Activated CD4-positive, alpha-beta T cell treated with anti-CD3 and anti-CD28 coated beads, Interleukin-2, amount 10 ng/mL, durations not matched to agents 24 days and 14 days (primary cell): ENCODE results near the gene SMPX. TPM values are rescaled to one million over a fixed set of nuclear protein-coding genes. Genes with fewer than 3 reads are reported as not detected.

Source experiments
- DNase-seq: peaks from one replicate; pipeline ENCODE4 v3.0.0; 2022
- H3K27ac Mint-ChIP-seq: one replicate; pipeline ENCODE4 v1.8.0; 2022; ENCODE audit warnings: mild to moderate bottlenecking, mixed read lengths
- H3K27me3 Mint-ChIP-seq: one replicate; pipeline ENCODE4 v1.8.0; 2022; ENCODE audit warnings: mixed read lengths
- H3K36me3 Mint-ChIP-seq: one replicate; pipeline ENCODE4 v1.8.0; 2022; ENCODE audit warnings: low read depth, mild to moderate bottlenecking, mixed read lengths
- H3K4me1 Mint-ChIP-seq: one replicate; pipeline ENCODE4 v1.8.0; 2021; ENCODE audit warnings: mixed read lengths
- H3K4me3 Mint-ChIP-seq: one replicate; pipeline ENCODE4 v1.8.0; 2022; ENCODE audit warnings: mild to moderate bottlenecking, moderate library complexity, mixed read lengths
- H3K9me3 Mint-ChIP-seq: one replicate; pipeline ENCODE4 v1.8.0; 2021; ENCODE audit warnings: mixed read lengths
- intact Hi-C: fragments of 100-400 bp; cut with micrococcal nuclease; formaldehyde crosslinking; loops from one replicate; pipeline ENCODE4 v1.15.1; 2023
- total RNA-seq: library from RNA; stranded (reverse); gene quantifications from 2 replicates; pipeline ENCODE4 v1.2.3, GENCODE V29; 2022

Gene SMPX
- total RNA-seq, 1 donor from 2014 or later, result not detected

DNA sequence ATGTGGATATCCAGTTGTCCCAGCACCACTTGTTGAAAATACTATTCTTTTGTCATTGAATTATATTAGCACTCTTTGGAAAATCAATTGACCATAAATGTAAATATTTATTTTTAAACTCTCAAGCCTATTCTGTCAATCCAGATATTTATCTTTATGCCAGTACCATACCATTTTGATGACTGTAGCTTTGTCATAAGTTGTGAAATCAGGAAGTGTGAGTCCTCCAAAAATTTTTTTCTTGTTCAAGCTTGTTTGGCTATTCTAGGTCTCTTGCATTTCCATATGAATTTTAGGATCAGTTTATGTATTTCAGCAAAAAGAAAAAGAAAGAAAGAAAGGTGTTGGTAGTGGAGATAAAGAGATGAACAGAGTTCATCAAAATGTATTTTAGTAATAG lies 8.2 kb upstream of the SMPX start:
- peaks cover 7% of the 10 kb centered on the region for H3K27me3 Mint-ChIP-seq
- H3K36me3 Mint-ChIP-seq, result no peaks in the 10 kb centered on the region
- DNase-seq, result no peak
- H3K27ac Mint-ChIP-seq, result no peak overlapping the region
- intact Hi-C loops, result no loop called here
- H3K4me3 Mint-ChIP-seq, result no peak overlapping the region
- peaks cover under 1% of the 10 kb centered on the region for H3K4me1 Mint-ChIP-seq
- H3K9me3 Mint-ChIP-seq, result peaks cover 3% of the 10 kb centered on the region

DNA sequence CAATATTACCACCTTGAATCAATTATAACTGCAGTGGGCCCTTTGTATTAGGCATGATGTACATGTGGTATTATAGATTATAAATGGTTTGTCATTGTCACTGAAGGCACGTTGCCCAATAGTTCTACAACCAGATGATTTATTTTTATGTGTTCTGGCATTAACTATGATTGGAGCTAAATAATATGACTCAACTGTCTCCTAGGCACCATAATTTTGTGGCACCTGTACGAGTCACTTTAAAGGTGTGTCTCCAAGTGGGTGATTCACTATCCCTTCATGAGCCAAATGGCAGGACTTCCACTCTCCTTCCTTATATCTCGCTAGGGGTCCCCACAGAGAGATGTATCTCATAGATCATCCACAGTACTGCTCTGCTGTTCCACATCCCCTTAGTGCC lies 6.1 kb upstream of the SMPX start:
- Mint-ChIP-seq H3K27me3 (peaks cover 7% of the 10 kb centered on the region), H3K4me1 (no peaks in the 10 kb centered on the region), H3K27ac (no peak overlapping the region), H3K9me3 (peaks cover 3% of the 10 kb centered on the region), H3K36me3 (no peaks in the 10 kb centered on the region), H3K4me3 (no peak overlapping the region)
- DNase-seq, result no peak
- intact Hi-C loops, result no loop called here

DNA sequence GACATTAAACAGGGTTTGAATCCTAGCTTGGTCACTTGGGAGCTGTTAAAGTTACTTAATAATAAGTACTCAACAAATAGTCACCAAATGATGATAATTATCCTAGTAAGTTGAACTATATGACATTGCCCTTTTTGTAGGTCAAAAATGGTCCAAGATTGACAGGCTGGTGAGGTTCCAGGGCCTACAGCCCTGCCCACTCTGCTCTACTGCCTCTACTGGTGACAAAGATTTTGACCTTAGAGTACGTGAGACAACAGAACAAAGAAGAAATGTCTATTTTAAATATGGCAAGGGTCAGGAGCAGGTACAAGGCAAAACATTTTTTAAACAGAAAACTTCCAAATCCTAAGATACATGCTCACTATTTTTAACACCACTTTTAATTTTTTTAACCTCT lies 572 bp upstream of the SMPX start:
- H3K36me3 Mint-ChIP-seq, result no peaks in the 10 kb centered on the region
- H3K27me3 Mint-ChIP-seq, result peaks cover 1% of the 10 kb centered on the region
- no peaks in the 10 kb centered on the region for H3K9me3 Mint-ChIP-seq
- intact Hi-C loops, result no loop called here
- no peak overlapping the region for H3K27ac Mint-ChIP-seq
- DNase-seq, result no peak
- H3K4me1 Mint-ChIP-seq, result no peaks in the 10 kb centered on the region
- no peak overlapping the region for H3K4me3 Mint-ChIP-seq

DNA sequence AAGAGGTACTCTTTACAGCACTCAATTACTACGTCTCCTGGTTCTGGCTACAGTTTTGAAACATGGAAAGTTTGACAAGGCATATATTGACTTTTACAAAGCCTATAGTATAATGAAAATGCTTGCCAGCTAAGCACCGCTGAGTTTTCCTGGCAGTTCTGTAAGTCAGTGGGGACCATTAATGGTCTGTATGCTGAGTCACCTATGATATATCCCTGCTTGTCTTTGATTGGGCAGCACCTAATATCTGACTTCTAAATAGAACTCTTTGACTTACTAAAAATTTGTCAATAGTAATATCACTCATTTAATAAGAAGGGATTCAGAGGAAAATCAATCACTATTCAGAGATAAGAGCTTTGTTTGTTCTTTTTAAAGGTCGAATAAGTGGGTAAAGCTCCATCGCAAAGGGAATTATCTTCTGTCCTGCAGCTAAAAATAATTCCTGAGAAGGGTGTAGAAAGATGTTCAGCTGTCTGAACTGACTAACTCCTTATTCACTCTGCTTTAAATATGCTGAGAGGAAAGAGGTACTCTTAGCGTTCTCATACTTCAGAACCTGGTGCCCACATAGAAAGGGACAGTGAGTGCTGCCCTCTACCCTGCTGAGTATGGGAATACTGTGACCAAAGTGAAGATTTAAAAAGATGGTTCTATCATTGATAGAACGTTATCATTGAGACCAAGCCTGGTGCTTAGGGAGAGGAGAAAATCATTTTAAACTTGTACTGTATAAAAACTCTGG lies 959 bp downstream of the SMPX start:
- no peaks in the 10 kb centered on the region for H3K36me3 Mint-ChIP-seq
- no peaks in the 10 kb centered on the region for H3K4me1 Mint-ChIP-seq
- no peaks in the 10 kb centered on the region for H3K9me3 Mint-ChIP-seq
- no peak overlapping the region for H3K27ac Mint-ChIP-seq
- H3K27me3 Mint-ChIP-seq, result no peaks in the 10 kb centered on the region
- H3K4me3 Mint-ChIP-seq, result no peak overlapping the region
- no peak for DNase-seq
- intact Hi-C loops, result no loop called here

DNA sequence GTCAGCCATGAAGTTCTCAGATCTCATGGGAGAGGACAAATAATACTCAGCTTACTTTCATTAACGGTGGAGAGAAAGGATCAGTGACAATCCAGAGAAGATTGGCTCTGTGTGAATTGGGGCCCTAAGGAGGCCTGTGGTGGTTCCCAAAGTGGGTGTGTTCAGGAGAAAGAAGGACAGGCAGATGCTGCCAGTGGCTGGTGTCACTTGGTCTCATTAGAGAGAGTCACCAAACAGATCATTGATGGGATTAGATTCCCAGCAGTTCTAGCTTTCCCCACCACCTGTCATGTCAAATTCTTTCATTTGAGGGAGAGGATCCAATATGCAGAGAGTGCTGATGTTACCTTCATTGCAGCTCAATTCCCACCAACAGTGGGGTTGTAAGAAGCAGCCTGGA lies 8.0 kb downstream of the SMPX start:
- Mint-ChIP-seq H3K27me3 (peaks cover 19% of the 10 kb centered on the region), H3K27ac (no peak overlapping the region), H3K9me3 (no peaks in the 10 kb centered on the region), H3K4me3 (no peak overlapping the region), H3K36me3 (no peaks in the 10 kb centered on the region), H3K4me1 (no peaks in the 10 kb centered on the region)
- DNase-seq, result no peak
- intact Hi-C loops, result no loop called here

DNA sequence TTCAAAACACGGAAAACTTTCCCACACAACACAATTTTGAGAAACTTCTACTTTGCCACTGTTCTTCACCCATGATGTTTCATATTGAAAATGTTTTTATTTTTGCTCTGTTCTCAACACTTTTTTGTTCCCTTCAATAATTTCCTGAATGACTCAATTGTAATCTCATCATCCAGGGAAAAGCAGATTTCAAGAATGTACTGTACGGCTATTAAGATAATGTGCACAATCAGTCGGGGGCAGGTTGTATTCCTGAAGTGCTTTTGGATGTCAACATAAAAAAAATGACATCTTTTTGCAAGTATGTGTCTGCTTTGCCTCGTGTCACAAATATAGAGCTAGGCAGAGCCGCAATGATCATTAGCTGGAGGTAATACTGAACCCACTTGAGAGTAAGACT lies 9.7 kb downstream of the SMPX start:
- no peaks in the 10 kb centered on the region for H3K9me3 Mint-ChIP-seq
- intact Hi-C loops, result no loop called here
- DNase-seq, result no peak

GRCh38 chrX:21747558-21747957 lies 10.4 kb downstream of the SMPX start:
- intact Hi-C loops, result loop anchor here (2.0 kb wide), 1 partner anchor 1219 kb away; no protein-coding TSS in a partner anchor
- no peak overlapping the region for H3K4me3 Mint-ChIP-seq
- H3K36me3 Mint-ChIP-seq, result no peaks in the 10 kb centered on the region
- H3K4me1 Mint-ChIP-seq, result no peaks in the 10 kb centered on the region
- H3K27ac Mint-ChIP-seq, result no peak overlapping the region
- DNase-seq, result no peak
- H3K27me3 Mint-ChIP-seq, result peaks cover 20% of the 10 kb centered on the region
- no peaks in the 10 kb centered on the region for H3K9me3 Mint-ChIP-seq

More for the DNA sequence above, 9.7 kb downstream of the SMPX start:
- no peaks in the 10 kb centered on the region for H3K36me3 Mint-ChIP-seq
- no peak overlapping the region for H3K27ac Mint-ChIP-seq
- peaks cover 20% of the 10 kb centered on the region for H3K27me3 Mint-ChIP-seq
- no peak overlapping the region for H3K4me3 Mint-ChIP-seq
- no peaks in the 10 kb centered on the region for H3K4me1 Mint-ChIP-seq

DNA sequence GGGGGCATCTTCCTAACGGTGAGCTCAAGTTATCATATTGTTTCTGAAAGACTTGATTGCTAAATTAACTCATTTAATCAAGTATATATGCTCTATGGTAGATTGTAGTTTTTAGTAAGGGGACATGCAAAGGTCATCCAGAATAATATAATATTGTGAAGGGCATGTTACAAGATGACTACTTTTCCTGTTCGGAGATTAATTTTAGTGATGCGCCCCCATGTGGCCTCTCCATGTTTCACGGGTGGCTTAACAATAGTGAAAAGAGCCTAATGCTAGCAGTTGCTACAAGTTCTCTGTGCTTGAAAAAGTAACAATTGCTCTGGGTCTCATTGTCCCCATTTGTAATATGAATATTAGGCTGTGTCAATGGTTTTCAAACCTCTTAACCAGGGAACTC lies 12.2 kb downstream of the SMPX start:
- no peaks in the 10 kb centered on the region for H3K9me3 Mint-ChIP-seq
- H3K27me3 Mint-ChIP-seq, result peaks cover 20% of the 10 kb centered on the region
- peak; percentile 74 for DNase-seq
- H3K36me3 Mint-ChIP-seq, result no peaks in the 10 kb centered on the region
- no peak overlapping the region for H3K27ac Mint-ChIP-seq
- intact Hi-C loops, result loop anchor here (2.0 kb wide), 1 partner anchor 1217 kb away; no protein-coding TSS in a partner anchor
- no peaks in the 10 kb centered on the region for H3K4me1 Mint-ChIP-seq
- H3K4me3 Mint-ChIP-seq, result no peak overlapping the region

DNA sequence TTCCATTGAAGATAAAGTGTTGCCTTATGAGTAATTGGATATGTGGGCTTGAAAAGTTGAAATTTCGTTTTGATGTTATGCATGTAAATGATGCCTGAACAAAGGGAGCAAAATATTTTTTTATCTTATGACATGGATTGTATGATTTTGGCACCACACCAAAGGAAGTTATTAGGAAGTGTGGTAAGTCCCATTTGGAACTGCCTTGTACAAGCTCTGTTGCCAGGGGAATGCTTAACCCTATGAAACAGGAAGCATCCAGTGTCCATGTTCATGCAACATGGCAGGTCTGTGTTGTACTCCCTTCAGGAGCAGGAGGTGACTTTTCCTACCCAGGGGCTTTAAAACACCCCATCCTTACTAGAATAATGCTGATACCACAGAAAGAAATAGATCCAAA lies 13.2 kb downstream of the SMPX start:
- H3K27ac Mint-ChIP-seq, result no peak overlapping the region
- DNase-seq, result no peak
- H3K9me3 Mint-ChIP-seq, result no peaks in the 10 kb centered on the region
- no peak overlapping the region for H3K4me3 Mint-ChIP-seq
- H3K36me3 Mint-ChIP-seq, result no peaks in the 10 kb centered on the region
- intact Hi-C loops, result no loop called here
- H3K27me3 Mint-ChIP-seq, result peaks cover 20% of the 10 kb centered on the region
- no peaks in the 10 kb centered on the region for H3K4me1 Mint-ChIP-seq

DNA sequence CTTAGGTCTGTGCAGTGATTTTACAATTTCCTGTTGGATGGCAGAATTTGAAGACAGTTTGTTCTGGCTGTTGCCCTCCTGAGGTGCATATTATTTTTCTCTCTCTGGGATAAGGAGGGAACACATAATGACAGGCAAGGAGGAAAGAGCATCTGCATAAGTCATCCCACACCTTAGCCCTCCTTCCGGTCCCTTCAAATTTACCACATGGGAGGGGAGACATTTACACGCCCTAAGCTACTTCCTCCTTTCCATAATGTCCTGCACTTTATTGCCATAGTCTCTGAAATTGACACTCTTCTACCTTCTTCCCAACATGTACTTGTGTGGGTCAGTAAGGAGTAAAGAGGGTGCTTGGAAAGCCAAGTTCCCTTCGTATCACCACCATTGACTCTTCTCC lies 13.9 kb downstream of the SMPX start:
- H3K27me3 Mint-ChIP-seq, result peaks cover 20% of the 10 kb centered on the region
- no peak for DNase-seq
- H3K4me3 Mint-ChIP-seq, result no peak overlapping the region
- H3K27ac Mint-ChIP-seq, result no peak overlapping the region
- intact Hi-C loops, result no loop called here
- no peaks in the 10 kb centered on the region for H3K36me3 Mint-ChIP-seq
- H3K9me3 Mint-ChIP-seq, result no peaks in the 10 kb centered on the region
- no peaks in the 10 kb centered on the region for H3K4me1 Mint-ChIP-seq

- H3K4me1 Mint-ChIP-seq, result no peaks in the 10 kb centered on the region
- H3K27me3 Mint-ChIP-seq, result peaks cover 8% of the 10 kb centered on the region
- H3K27ac Mint-ChIP-seq, result no peak overlapping the region
- intact Hi-C loops, result no loop called here
- no peaks in the 10 kb centered on the region for H3K9me3 Mint-ChIP-seq
- H3K36me3 Mint-ChIP-seq, result no peaks in the 10 kb centered on the region
- H3K4me3 Mint-ChIP-seq, result no peak overlapping the region
- no peak for DNase-seq
Measured at GRCh38 chrX:21741869-21742701, 15.8 kb downstream of the SMPX start.

GRCh38 chrX:21741364-21741763 lies 16.6 kb downstream of the SMPX start:
- intact Hi-C loops, result no loop called here
- Mint-ChIP-seq H3K4me1 (no peaks in the 10 kb centered on the region), H3K4me3 (no peak overlapping the region), H3K27ac (no peak overlapping the region), H3K36me3 (no peaks in the 10 kb centered on the region), H3K27me3 (peaks cover 8% of the 10 kb centered on the region), H3K9me3 (no peaks in the 10 kb centered on the region)
- no peak for DNase-seq

DNA sequence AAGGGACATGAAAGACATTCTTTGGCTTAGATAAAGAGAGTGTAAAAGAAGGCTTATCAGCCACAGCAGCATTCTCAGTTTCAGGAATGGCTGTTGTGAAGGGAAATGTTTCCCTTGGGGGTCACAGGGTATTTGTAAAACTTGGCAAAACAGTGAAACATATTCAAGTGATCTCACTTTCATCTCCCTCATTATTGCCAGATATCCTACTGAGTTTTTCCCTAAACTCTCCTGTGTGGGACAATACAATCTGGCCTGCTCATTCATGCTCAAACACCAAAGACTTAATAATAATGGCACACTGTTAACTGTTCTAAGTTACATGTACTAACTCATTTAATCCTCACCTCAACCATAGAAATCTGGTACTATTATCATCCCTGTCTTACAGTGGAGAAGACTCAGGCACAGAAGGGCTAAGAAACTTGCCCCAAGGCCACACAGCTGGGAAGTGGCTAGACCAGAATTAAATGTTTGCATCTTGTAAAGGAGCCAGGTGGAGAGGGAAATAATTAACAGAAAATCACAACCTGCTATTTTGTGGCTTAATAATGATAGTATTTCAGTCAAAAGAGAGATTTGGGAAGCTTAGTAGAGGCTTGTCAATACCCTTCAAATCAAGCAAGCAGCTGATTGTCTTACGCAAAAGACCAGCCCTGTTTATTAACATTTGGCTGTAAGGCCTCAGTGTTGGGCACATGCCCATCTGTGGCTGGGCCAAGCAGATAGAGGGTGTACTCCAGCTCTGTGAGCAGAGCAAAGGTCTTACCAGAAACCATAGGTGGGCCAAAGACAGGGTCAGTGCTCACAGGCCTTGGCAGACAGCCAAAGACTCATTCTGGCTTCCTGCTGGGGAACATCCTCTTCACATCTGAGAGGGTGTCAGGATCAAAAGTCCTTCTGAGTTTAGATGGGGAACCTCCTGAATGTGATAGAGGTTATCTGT lies 17.3 kb downstream of the SMPX start:
- DNase-seq, result no peak
- intact Hi-C loops, result no loop called here
- no peak overlapping the region for H3K27ac Mint-ChIP-seq
- no peaks in the 10 kb centered on the region for H3K36me3 Mint-ChIP-seq
- peaks cover 4% of the 10 kb centered on the region for H3K27me3 Mint-ChIP-seq
- H3K4me1 Mint-ChIP-seq, result no peaks in the 10 kb centered on the region
- no peak overlapping the region for H3K4me3 Mint-ChIP-seq
- no peaks in the 10 kb centered on the region for H3K9me3 Mint-ChIP-seq

GRCh38 chrX:21738950-21739287 lies 19.0 kb downstream of the SMPX start:
- Mint-ChIP-seq H3K27me3 (peaks cover 1% of the 10 kb centered on the region), H3K9me3 (no peaks in the 10 kb centered on the region)

More at GRCh38 chrX:21738950-21739287, 19.0 kb downstream of the SMPX start:
- Mint-ChIP-seq H3K27ac (no peak overlapping the region), H3K4me1 (no peaks in the 10 kb centered on the region), H3K4me3 (no peak overlapping the region), H3K36me3 (no peaks in the 10 kb centered on the region)
- DNase-seq, result no peak
- intact Hi-C loops, result no loop called here
